OCI-LY1 (cell line): ENCODE results near the gene ERN1.

Experiments
- CTCF ChIP-seq: fragments of 200-600 bp; sonication (generic), shearing (Covaris generic); IDR thresholded peaks from 2 replicates; pipeline ENCODE4 v1.5.1; 2017; ENCODE audit warnings: mild to moderate bottlenecking, antibody characterized with exemption, low read length, moderate library complexity, mixed read lengths
- EZH2 ChIP-seq: fragments of 200-600 bp; sonication (generic), shearing (Covaris generic); IDR thresholded peaks from 2 replicates; pipeline ENCODE4 v1.8.0; 2017; ENCODE audit warnings: borderline replicate concordance, mixed run types, mild to moderate bottlenecking, antibody characterized with exemption, low read length, moderate library complexity, mixed read lengths

GRCh38 chr17:64077379-64077778 lies 52.6 kb downstream of the ERN1 start:
- no peak for TF ChIP-seq CTCF
- TF ChIP-seq EZH2, result no peak
